GM19328 (cell line): Measurements from ENCODE around the gene LDB1.
A peak's percentile ranks its signal among the peaks of the same experiment; 100 is the strongest.

Experiments
- ATAC-seq: cut with Tn5 transposase; IDR thresholded peaks from one replicate; pipeline ENCODE4 v1.9.1; 2021; ENCODE audit warnings: mild to moderate bottlenecking, moderate library complexity; ENCODE audit not compliant: unreplicated experiment

The LDB1 gene

GRCh38 chr10:102113956-102114857, 6.0 kb downstream of the LDB1 start:
- peak; percentile 23 for ATAC-seq

GRCh38 chr10:102113261-102113955, 6.8 kb downstream of the LDB1 start:
- ATAC-seq = no peak

- ATAC-seq = no peak
Measured at GRCh38 chr10:102112210-102112817, 7.9 kb downstream of the LDB1 start.

- ATAC-seq = no peak
Measured at GRCh38 chr10:102111276-102111675, 8.9 kb downstream of the LDB1 start.

- ATAC-seq = no peak
Measured at GRCh38 chr10:102109166-102110116, 10.7 kb downstream of the LDB1 start.

- no peak for ATAC-seq
Measured at GRCh38 chr10:102106998-102107397, 13.2 kb downstream of the LDB1 start.

- no peak for ATAC-seq
Measured at GRCh38 chr10:102102421-102102820, 17.7 kb downstream of the LDB1 start.

GRCh38 chr10:102101152-102101551, 19.0 kb downstream of the LDB1 start:
- no peak for ATAC-seq

GRCh38 chr10:102096449-102096848, 23.7 kb downstream of the LDB1 start:
- ATAC-seq = no peak

GRCh38 chr10:102090772-102091171, 29.4 kb downstream of the LDB1 start:
- ATAC-seq = no peak

GRCh38 chr10:102086196-102086595, 34.0 kb downstream of the LDB1 start:
- no peak for ATAC-seq

- ATAC-seq = no peak
Measured at GRCh38 chr10:102085336-102085735, 34.8 kb downstream of the LDB1 start.

GRCh38 chr10:102083541-102083940, 36.6 kb downstream of the LDB1 start:
- no peak for ATAC-seq

GRCh38 chr10:102072673-102073527, 47.3 kb downstream of the LDB1 start:
- ATAC-seq = no peak

- ATAC-seq = no peak
Measured at GRCh38 chr10:102069071-102069470, 51.1 kb downstream of the LDB1 start.

- ATAC-seq = no peak
Measured at GRCh38 chr10:102068216-102068615, 52.0 kb downstream of the LDB1 start.

- no peak for ATAC-seq
Measured at GRCh38 chr10:102067091-102067916, 52.9 kb downstream of the LDB1 start.

- ATAC-seq = no peak
Measured at GRCh38 chr10:102066399-102067088, 53.6 kb downstream of the LDB1 start.
